Body of pancreas (tissue), 4 donors: Measurements from ENCODE around the gene SARNP.

Source experiments
- CTCF ChIP-seq, 7 experiments: fragments of 450-650 bp in 4 of 7; fragments of 200-600 bp in 3 of 7; sonication (generic) in 3 of 7; IDR thresholded peaks; one replicate each; pipeline ENCODE4 v1.5.1; 2016 to 2019; ENCODE audit warnings: antibody characterized with exemption in 7 of 7
- POLR2A ChIP-seq, 3 donors: fragments of 450-650 bp; IDR thresholded peaks; one replicate each; pipeline ENCODE4 v1.6.1; 2016; ENCODE audit warnings: antibody characterized with exemption in 3 of 3, mild to moderate bottlenecking in 2 of 3

- peak in 6 of 7 experiments; percentile 24 to 50 (median 42) for TF ChIP-seq CTCF (IDR thresholded peaks at IDR 0.05)
- TF ChIP-seq POLR2A (IDR thresholded peaks at IDR 0.05) = no peak
These were observed 4.7 kb upstream of the SARNP start for GRCh38 chr12:55822228-55822627.
